Measurements from ENCODE around the gene UNC13B. TPM values are rescaled to one million over a fixed set of nuclear protein-coding genes. Genes with fewer than 3 reads are reported as not detected.

Gene UNC13B
- total RNA-seq, 1 experiment from 2014 or later = 17.6 TPM

GRCh38 chr9:35254237-35254636 lies 92.4 kb downstream of the UNC13B start:
- DNase-seq (ENCODE audit: low read depth, low spot score) = peak; percentile 3
- no peak for TF ChIP-seq ZNF274 (IDR thresholded peaks at IDR 0.05; ENCODE audit: low read depth, low read length)
- no peak for TF ChIP-seq EZH2phosphoT487 (IDR thresholded peaks at IDR 0.05; ENCODE audit: borderline replicate concordance)
- TF ChIP-seq CTCF (IDR thresholded peaks at IDR 0.05 in 2 of 3, conservative IDR thresholded peaks at IDR 0.05 in 1 of 3; ENCODE audit: borderline replicate concordance in 1 of 3, insufficient read depth in 1 of 3, low read depth in 2 of 3, low read length in 2 of 3) = no peak
- no peak for TF ChIP-seq YY1 (IDR thresholded peaks at IDR 0.05; ENCODE audit: extremely low read depth, insufficient replicate concordance, low read depth, low read length)
- 0 out of 2 replicates have a peak, but pooled peaks have one; percentile 24 for TF ChIP-seq ELF1 (IDR thresholded peaks at IDR 0.05; ENCODE audit: borderline replicate concordance, low read depth)
- no peak for TF ChIP-seq TCF7L2 (IDR thresholded peaks at IDR 0.05; ENCODE audit: borderline replicate concordance, extremely low read depth, insufficient read depth, insufficient read length)
- TF ChIP-seq ATF3 (IDR thresholded peaks at IDR 0.05) = no peak
- no peak for TF ChIP-seq CBX3 (IDR thresholded peaks at IDR 0.05; ENCODE audit: low read depth)
- no peak for TF ChIP-seq JUND (IDR thresholded peaks at IDR 0.05)
- intact Hi-C loops (cut with micrococcal nuclease) = loop anchor here (10.0 kb wide), 1 partner anchor 211 kb away; no protein-coding TSS in a partner anchor
- ATAC-seq = no peak
- Histone ChIP-seq H3K27ac (ENCODE audit: low read depth, low read length) (no peak overlapping the region), H3K9me2 (ENCODE audit: insufficient read depth) (no peaks in the 10 kb centered on the region), H3K9ac (ENCODE audit: low read length) (no peak overlapping the region), H3K79me2 (ENCODE audit: insufficient read depth, low read length) (no peaks in the 10 kb centered on the region), H4K20me1 (ENCODE audit: insufficient read depth) (no peaks in the 10 kb centered on the region), H3K36me3 (ENCODE audit: control insufficient read depth in 1 of 2, insufficient read depth in 2 of 2, low read length in 2 of 2) (no peaks in the 10 kb centered on the region), H3K9me3 (ENCODE audit: control insufficient read depth in 1 of 2, insufficient read depth in 1 of 2, low read depth in 1 of 2, low read length in 2 of 2) (no peaks in the 10 kb centered on the region), H3K4me3 (replicated peaks in 1 of 2; ENCODE audit: low read depth in 1 of 2, low read length in 2 of 2) (no peak overlapping the region), H3K4me1 (ENCODE audit: control insufficient read depth in 1 of 2, insufficient read depth in 2 of 2, low read length in 2 of 2) (0 out of 4 replicates have a peak, but pooled peaks cover 0 to 2% of the 10 kb centered on the region in 2 experiments), H3K27me3 (ENCODE audit: insufficient read depth, low read length) (no peaks in the 10 kb centered on the region), H2AFZ (ENCODE audit: low read depth, low read length, poor library complexity, severe bottlenecking) (no peak overlapping the region), H3K4me2 (ENCODE audit: low read length) (no peak overlapping the region)
- BruUV-seq (replicated peaks) = no TSS peak
- ChIA-PET POLR2A (no interaction called here), RAD21 (ENCODE audit: low non-redundant PET in 1 of 2, low total read pairs in 2 of 2, uncharacterized antibody in 2 of 2, unreplicated experiment in 2 of 2) (no interaction called here), CTCF (no interaction called here)
